Liver (tissue), 9 donors: Measurements from ENCODE around the gene GNB5. TPM values are rescaled to one million over a fixed set of nuclear protein-coding genes. Genes with fewer than 3 reads are reported as not detected.

ENCODE experiments used
- DNase-seq: peaks from one replicate; pipeline ENCODE4 v3.0.0-alpha.2; 2017; ENCODE audit warnings: low spot score
- H3K27ac ChIP-seq, 2 donors: one replicate each; pipeline ENCODE4 v1.7.0; 2013; ENCODE audit warnings: inconsistent platforms in 2 of 2, low read length in 2 of 2, control low read depth in 1 of 2, low read depth in 1 of 2, mild to moderate bottlenecking in 1 of 2
- H3K27me3 ChIP-seq, 4 donors: one replicate each; pipeline versions ENCODE4 v1.6.1 to v1.7.0; 2013; ENCODE audit warnings: low read length in 3 of 4, inconsistent platforms in 1 of 4, mild to moderate bottlenecking in 1 of 4, moderate library complexity in 1 of 4; ENCODE audit not compliant: control insufficient read depth in 4 of 4, insufficient read depth in 4 of 4
- H3K36me3 ChIP-seq, 4 donors: one replicate each; pipeline versions ENCODE4 v1.6.1 to v1.7.0; 2013; ENCODE audit warnings: low read length in 3 of 4, mild to moderate bottlenecking in 3 of 4, low read depth in 1 of 4, moderate library complexity in 1 of 4; ENCODE audit not compliant: control insufficient read depth in 4 of 4, insufficient read depth in 3 of 4
- H3K4me1 ChIP-seq, 4 donors: one replicate each; pipeline versions ENCODE4 v1.6.1 to v1.7.0; 2013; ENCODE audit warnings: low read length in 3 of 4, mild to moderate bottlenecking in 3 of 4, moderate library complexity in 1 of 4; ENCODE audit not compliant: control insufficient read depth in 4 of 4, insufficient read depth in 4 of 4
- H3K4me3 ChIP-seq, 3 donors: one replicate each; pipeline versions ENCODE4 v1.6.1 to v1.7.0; 2013; ENCODE audit warnings: low read length in 3 of 3, control low read depth in 1 of 3, low read depth in 1 of 3, mild to moderate bottlenecking in 1 of 3
- H3K9ac ChIP-seq, 2 donors: one replicate each; pipeline ENCODE4 v1.7.0; 2013; ENCODE audit warnings: low read length in 2 of 2, mild to moderate bottlenecking in 2 of 2, moderate library complexity in 2 of 2, control low read depth in 1 of 2, low read depth in 1 of 2
- H3K9me3 ChIP-seq, 4 donors: one replicate each; pipeline versions ENCODE4 v1.6.1 to v1.7.0; 2013; ENCODE audit warnings: low read length in 3 of 4; ENCODE audit not compliant: control insufficient read depth in 4 of 4
- EGR1 ChIP-seq, 2 donors: IDR thresholded peaks; 2 replicates each; pipeline ENCODE4 v1.6.1; 2016 to 2018; ENCODE audit warnings: antibody characterized with exemption in 2 of 2, low read depth in 2 of 2
- FOXA1 ChIP-seq: IDR thresholded peaks from 2 replicates; pipeline ENCODE4 v1.6.1; 2016; ENCODE audit warnings: antibody characterized with exemption
- FOXA2 ChIP-seq: IDR thresholded peaks from 2 replicates; pipeline ENCODE4 v1.6.1; 2016; ENCODE audit warnings: antibody characterized with exemption
- GABPA ChIP-seq, 2 donors: IDR thresholded peaks in 1 of 2; conservative IDR thresholded peaks in 1 of 2; 2 replicates each; pipeline ENCODE4 v1.6.1; 2016; ENCODE audit warnings: antibody characterized with exemption in 2 of 2, mild to moderate bottlenecking in 1 of 2, moderate library complexity in 1 of 2
- HNF4A ChIP-seq, 2 donors: conservative IDR thresholded peaks; 2 replicates each; pipeline ENCODE4 v1.6.1; 2016; ENCODE audit warnings: antibody characterized with exemption in 2 of 2, mild to moderate bottlenecking in 2 of 2
- HNF4G ChIP-seq: IDR thresholded peaks from 2 replicates; pipeline ENCODE4 v1.6.1; 2016; ENCODE audit warnings: antibody characterized with exemption
- JUND ChIP-seq, 2 donors: IDR thresholded peaks; 2 replicates each; pipeline ENCODE4 v1.6.1; 2016; ENCODE audit warnings: antibody characterized with exemption in 2 of 2
- NR2F2 ChIP-seq: IDR thresholded peaks from 2 replicates; pipeline ENCODE4 v1.6.1; 2016; ENCODE audit warnings: antibody characterized with exemption
- RAD21 ChIP-seq, 2 donors: IDR thresholded peaks; 2 replicates each; pipeline ENCODE4 v1.6.1; 2016; ENCODE audit warnings: antibody characterized with exemption in 2 of 2, mild to moderate bottlenecking in 2 of 2
- RXRA ChIP-seq, 2 donors: IDR thresholded peaks; 2 replicates each; pipeline ENCODE4 v1.6.1; 2017 to 2018; ENCODE audit warnings: antibody characterized with exemption in 2 of 2, mild to moderate bottlenecking in 1 of 2
- SP1 ChIP-seq: IDR thresholded peaks from 2 replicates; pipeline ENCODE4 v1.6.1; 2018; ENCODE audit warnings: antibody characterized with exemption, mild to moderate bottlenecking
- TAF1 ChIP-seq: conservative IDR thresholded peaks from 2 replicates; pipeline ENCODE4 v1.6.1; 2016; ENCODE audit warnings: antibody characterized with exemption, mild to moderate bottlenecking
- YY1 ChIP-seq: IDR thresholded peaks from 2 replicates; pipeline ENCODE4 v1.6.1; 2016; ENCODE audit warnings: antibody characterized with exemption, mild to moderate bottlenecking
- WGBS: extraction: QIAGEN DNeasy Blood & Tissue Kit; methylation state at CpG from one replicate; pipeline ENCODE4 v1.1.7; 2013; 5-methylcytosine and 5-hydroxymethylcytosine counted together
- polyA plus RNA-seq, 2 donors: library from polyadenylated mRNA; stranded (reverse) in 1 of 2; unstranded in 1 of 2; fragments of 200-250 nt in 1 of 2; fragments of >200 nt in 1 of 2; fragmentation: Nextera tagmentation in 1 of 2; extraction: Ambion mirVana in 1 of 2; gene quantifications; one replicate each; pipeline versions ENCODE4 v1.2.1 to v1.2.3, GENCODE V29; 2013 to 2015
- total RNA-seq, 2 donors: library from RNA; depleted of rRNA; stranded (reverse); fragments of >200 nt; gene quantifications; one replicate each; pipeline ENCODE4 v1.2.3, GENCODE V29; 2014
- TF ChIP-seq, protein P1 (sequence below): IDR thresholded peaks from 2 replicates; pipeline ENCODE4 v1.6.1; 2016; ENCODE audit warnings: antibody characterized with exemption
- TF ChIP-seq, protein P2 (sequence below): IDR thresholded peaks from 2 replicates; pipeline ENCODE4 v1.6.1; 2016; ENCODE audit warnings: antibody characterized with exemption
- TF ChIP-seq, protein P3 (sequence below): IDR thresholded peaks from 2 replicates; pipeline ENCODE4 v1.6.1; 2016; ENCODE audit warnings: antibody characterized with exemption
- TF ChIP-seq, protein P4 (sequence below): IDR thresholded peaks from 2 replicates; pipeline ENCODE4 v1.6.1; 2016; ENCODE audit warnings: antibody characterized with exemption, mild to moderate bottlenecking
- donor health status: healthy.
- donor health status: healthy.
- donor health status: healthy.
- donor health status: healthy.
- donor health status: healthy.

GNB5 gene
- total and polyA plus RNA-seq, 4 donors, result 13.7 to 19.2 (median 15.7) TPM

DNA sequence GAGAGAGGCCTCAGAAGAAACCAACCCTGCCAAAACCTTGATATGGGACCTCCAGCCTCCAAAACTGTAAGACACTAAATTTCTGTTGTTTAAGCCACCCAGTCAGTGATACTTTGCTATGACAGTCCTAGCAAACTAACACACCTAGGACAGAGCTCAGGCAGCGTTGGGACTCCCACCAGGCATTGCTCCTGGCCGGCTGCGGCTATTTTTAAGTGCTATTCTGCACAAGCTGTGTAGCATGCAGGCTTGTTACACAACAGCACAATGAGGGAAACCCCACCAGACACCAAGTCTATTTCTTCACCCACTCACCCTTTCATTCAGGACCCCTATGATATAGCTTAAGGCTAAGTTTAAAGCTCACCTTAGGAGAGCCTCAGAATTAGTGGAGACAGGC, 47.0 kb upstream of the GNB5 start:
- no peaks in the 10 kb centered on the region for H3K27me3 ChIP-seq
- H3K9me3 ChIP-seq, result no peaks in the 10 kb centered on the region
- no peak overlapping the region for H3K4me3 ChIP-seq
- H3K4me1 ChIP-seq, result no peaks in the 10 kb centered on the region
- no peak overlapping the region for H3K27ac ChIP-seq
- H3K9ac ChIP-seq, result no peak overlapping the region
- 96% methylated on average over 3 of the region's 3 CpGs for WGBS
- no peak for DNase-seq
- peaks cover 2 to 8% (median 5%) of the 10 kb centered on the region in 4 donors for H3K36me3 ChIP-seq
- no peak for TF ChIP-seq FOXA1
- TF ChIP-seq, protein P1, sequence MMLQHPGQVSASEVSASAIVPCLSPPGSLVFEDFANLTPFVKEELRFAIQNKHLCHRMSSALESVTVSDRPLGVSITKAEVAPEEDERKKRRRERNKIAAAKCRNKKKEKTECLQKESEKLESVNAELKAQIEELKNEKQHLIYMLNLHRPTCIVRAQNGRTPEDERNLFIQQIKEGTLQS, result no peak
- TF ChIP-seq EGR1 (IDR thresholded peaks at IDR 0.05; ENCODE audit: low read depth in 2 of 2), result no peak
- no peak for TF ChIP-seq HNF4A (conservative IDR thresholded peaks at IDR 0.05)
- no peak for TF ChIP-seq JUND (IDR thresholded peaks at IDR 0.05)
- TF ChIP-seq SP1, result no peak
- TF ChIP-seq YY1, result no peak
- no peak for TF ChIP-seq RAD21 (IDR thresholded peaks at IDR 0.05)
- TF ChIP-seq, protein P2, sequence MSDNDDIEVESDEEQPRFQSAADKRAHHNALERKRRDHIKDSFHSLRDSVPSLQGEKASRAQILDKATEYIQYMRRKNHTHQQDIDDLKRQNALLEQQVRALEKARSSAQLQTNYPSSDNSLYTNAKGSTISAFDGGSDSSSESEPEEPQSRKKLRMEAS, result no peak
- TF ChIP-seq RXRA (IDR thresholded peaks at IDR 0.05), result no peak
- TF ChIP-seq, protein P3, sequence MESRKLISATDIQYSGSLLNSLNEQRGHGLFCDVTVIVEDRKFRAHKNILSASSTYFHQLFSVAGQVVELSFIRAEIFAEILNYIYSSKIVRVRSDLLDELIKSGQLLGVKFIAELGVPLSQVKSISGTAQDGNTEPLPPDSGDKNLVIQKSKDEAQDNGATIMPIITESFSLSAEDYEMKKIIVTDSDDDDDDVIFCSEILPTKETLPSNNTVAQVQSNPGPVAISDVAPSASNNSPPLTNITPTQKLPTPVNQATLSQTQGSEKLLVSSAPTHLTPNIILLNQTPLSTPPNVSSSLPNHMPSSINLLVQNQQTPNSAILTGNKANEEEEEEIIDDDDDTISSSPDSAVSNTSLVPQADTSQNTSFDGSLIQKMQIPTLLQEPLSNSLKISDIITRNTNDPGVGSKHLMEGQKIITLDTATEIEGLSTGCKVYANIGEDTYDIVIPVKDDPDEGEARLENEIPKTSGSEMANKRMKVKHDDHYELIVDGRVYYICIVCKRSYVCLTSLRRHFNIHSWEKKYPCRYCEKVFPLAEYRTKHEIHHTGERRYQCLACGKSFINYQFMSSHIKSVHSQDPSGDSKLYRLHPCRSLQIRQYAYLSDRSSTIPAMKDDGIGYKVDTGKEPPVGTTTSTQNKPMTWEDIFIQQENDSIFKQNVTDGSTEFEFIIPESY, result no peak
- TF ChIP-seq NR2F2, result no peak
- TF ChIP-seq, protein P4, sequence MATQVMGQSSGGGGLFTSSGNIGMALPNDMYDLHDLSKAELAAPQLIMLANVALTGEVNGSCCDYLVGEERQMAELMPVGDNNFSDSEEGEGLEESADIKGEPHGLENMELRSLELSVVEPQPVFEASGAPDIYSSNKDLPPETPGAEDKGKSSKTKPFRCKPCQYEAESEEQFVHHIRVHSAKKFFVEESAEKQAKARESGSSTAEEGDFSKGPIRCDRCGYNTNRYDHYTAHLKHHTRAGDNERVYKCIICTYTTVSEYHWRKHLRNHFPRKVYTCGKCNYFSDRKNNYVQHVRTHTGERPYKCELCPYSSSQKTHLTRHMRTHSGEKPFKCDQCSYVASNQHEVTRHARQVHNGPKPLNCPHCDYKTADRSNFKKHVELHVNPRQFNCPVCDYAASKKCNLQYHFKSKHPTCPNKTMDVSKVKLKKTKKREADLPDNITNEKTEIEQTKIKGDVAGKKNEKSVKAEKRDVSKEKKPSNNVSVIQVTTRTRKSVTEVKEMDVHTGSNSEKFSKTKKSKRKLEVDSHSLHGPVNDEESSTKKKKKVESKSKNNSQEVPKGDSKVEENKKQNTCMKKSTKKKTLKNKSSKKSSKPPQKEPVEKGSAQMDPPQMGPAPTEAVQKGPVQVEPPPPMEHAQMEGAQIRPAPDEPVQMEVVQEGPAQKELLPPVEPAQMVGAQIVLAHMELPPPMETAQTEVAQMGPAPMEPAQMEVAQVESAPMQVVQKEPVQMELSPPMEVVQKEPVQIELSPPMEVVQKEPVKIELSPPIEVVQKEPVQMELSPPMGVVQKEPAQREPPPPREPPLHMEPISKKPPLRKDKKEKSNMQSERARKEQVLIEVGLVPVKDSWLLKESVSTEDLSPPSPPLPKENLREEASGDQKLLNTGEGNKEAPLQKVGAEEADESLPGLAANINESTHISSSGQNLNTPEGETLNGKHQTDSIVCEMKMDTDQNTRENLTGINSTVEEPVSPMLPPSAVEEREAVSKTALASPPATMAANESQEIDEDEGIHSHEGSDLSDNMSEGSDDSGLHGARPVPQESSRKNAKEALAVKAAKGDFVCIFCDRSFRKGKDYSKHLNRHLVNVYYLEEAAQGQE, result no peak

DNA sequence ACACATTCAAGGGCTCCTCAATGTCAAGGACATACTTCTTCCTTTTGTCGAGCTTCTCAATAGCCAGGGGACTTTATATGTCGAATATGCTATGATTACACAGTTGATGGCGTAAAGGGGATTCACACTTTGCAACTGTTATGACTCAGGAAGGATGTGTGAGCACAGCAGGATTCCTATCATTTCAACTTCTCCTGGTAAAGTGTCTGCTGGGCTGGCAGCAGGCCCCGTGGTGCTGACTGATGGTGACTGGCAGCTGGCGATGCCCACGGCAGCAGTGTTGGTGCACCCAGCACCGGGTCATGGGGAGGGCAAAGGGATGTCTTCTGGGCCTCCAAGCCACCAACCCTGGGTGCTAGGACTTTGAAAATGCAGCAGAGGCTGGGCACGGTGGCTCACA, 44.8 kb upstream of the GNB5 start:
- no peak overlapping the region for H3K27ac ChIP-seq
- TF ChIP-seq HNF4A (conservative IDR thresholded peaks at IDR 0.05) (no peak), HNF4G (no peak), SP1 (no peak), GABPA (IDR thresholded peaks at IDR 0.05 in 1 of 2, conservative IDR thresholded peaks at IDR 0.05 in 1 of 2) (no peak), FOXA2 (no peak), FOXA1 (no peak), TAF1 (no peak)
- TF ChIP-seq, protein P2, result no peak
- DNase-seq, result no peak
- peaks cover 2 to 8% (median 5%) of the 10 kb centered on the region in 4 donors for H3K36me3 ChIP-seq
- no peaks in the 10 kb centered on the region for H3K27me3 ChIP-seq
- 85% methylated on average over 8 of the region's 8 CpGs for WGBS
- no peak overlapping the region for H3K9ac ChIP-seq
- no peak overlapping the region for H3K4me3 ChIP-seq
- H3K4me1 ChIP-seq, result no peaks in the 10 kb centered on the region
- no peaks in the 10 kb centered on the region for H3K9me3 ChIP-seq
